ENCODE measurements around the gene VDR. TPM values are rescaled to one million over a fixed set of nuclear protein-coding genes. Genes with fewer than 3 reads are reported as not detected.

VDR gene
- total RNA-seq, 1 experiment from 2014 or later = 9.5 TPM

DNA sequence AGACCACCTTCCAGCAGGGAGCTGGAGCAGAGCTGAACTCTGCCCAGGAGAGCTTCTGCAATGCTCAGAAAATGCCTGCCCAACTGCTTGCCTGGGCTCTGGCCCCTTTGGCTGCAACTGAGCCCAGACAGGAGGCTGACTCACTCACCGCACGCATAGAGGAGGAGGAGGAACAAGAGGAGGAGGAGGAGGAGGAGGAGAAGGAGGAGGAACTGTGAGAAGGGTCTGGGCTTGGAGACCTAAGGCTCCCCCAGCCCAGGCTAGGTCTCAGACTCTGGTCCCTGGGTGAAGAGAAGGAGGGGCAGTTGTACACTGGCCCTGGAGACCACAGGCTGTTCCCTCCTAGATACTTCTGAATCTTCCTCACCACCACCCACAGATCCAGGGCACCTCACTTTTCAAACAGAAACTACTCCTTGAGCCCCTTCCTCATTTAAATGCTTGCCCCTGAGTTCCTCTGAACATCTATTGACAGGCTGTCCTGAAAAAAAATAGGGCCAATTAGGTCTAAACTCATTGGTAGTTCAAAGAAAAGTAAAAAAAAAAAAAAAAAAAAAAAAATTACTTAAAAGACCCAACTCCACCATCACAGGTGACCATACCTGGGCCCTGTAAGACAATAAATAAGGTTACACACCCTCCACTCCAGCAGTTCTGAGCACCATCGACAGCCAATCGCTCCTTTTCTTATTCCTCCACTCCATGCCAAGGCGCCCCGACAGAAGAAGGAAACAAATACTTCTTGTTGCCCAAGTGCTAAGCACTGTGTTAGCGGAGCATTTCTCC is 674 bp downstream of the VDR start (continued):
- TF ChIP-seq, protein P1, sequence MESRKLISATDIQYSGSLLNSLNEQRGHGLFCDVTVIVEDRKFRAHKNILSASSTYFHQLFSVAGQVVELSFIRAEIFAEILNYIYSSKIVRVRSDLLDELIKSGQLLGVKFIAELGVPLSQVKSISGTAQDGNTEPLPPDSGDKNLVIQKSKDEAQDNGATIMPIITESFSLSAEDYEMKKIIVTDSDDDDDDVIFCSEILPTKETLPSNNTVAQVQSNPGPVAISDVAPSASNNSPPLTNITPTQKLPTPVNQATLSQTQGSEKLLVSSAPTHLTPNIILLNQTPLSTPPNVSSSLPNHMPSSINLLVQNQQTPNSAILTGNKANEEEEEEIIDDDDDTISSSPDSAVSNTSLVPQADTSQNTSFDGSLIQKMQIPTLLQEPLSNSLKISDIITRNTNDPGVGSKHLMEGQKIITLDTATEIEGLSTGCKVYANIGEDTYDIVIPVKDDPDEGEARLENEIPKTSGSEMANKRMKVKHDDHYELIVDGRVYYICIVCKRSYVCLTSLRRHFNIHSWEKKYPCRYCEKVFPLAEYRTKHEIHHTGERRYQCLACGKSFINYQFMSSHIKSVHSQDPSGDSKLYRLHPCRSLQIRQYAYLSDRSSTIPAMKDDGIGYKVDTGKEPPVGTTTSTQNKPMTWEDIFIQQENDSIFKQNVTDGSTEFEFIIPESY (IDR thresholded peaks at IDR 0.05; ENCODE audit: extremely low read depth, insufficient replicate concordance, low read length) = no peak

DNA sequence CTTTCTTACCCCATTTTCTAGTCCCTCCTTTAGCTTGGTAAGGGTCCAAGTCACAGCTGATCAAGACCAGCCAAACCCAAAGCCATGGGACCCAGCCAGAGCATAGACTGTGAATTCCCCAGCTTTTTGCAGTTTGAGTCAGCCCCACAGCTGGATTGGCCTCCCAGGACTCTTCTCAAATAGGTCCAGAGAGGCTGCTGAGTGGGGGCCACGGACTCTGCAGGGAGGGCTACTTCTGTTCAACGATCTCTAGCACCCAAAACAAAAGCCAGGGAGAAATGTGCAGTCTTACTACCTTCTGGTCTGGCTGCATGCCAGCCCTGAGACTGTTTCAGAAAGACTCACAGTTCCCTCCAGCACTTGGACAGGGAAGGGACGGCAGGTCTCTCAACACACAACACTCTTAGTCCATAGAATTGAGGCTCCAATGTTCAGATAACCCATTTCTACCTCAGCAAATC is 1.6 kb downstream of the VDR start:
- CTCF ChIA-PET = no interaction called here
- Histone ChIP-seq H3K4me1 (ENCODE audit: control insufficient read depth in 1 of 2, insufficient read depth in 2 of 2, low read length in 2 of 2) (peaks cover 18 to 51% of the 10 kb centered on the region in 2 experiments), H4K20me1 (ENCODE audit: insufficient read depth) (no peaks in the 10 kb centered on the region), H3K9me2 (ENCODE audit: insufficient read depth) (no peaks in the 10 kb centered on the region), H3K9me3 (ENCODE audit: control insufficient read depth in 1 of 2, insufficient read depth in 1 of 2, low read depth in 1 of 2, low read length in 2 of 2) (no peaks in the 10 kb centered on the region), H3K36me3 (ENCODE audit: control insufficient read depth in 1 of 2, insufficient read depth in 2 of 2, low read length in 2 of 2) (no peaks in the 10 kb centered on the region), H3K27me3 (ENCODE audit: insufficient read depth, low read length) (no peaks in the 10 kb centered on the region), H3K4me2 (ENCODE audit: low read length) (peak overlapping the region; percentile 92), H3K79me2 (ENCODE audit: insufficient read depth, low read length) (peaks cover 8% of the 10 kb centered on the region; the same call in 1 of the 2 replicates), H3K27ac (ENCODE audit: low read depth, low read length) (peak overlapping the region; percentile 48; the same call in 1 of the 2 replicates), H3K9ac (ENCODE audit: low read length) (peak overlapping the region; percentile 72), H3K4me3 (replicated peaks in 1 of 2; ENCODE audit: low read depth in 1 of 2, low read length in 2 of 2) (peak overlapping the region; percentile 39 to 60), H2AFZ (ENCODE audit: low read depth, low read length, poor library complexity, severe bottlenecking) (no peak overlapping the region)
- DNase-seq (ENCODE audit: low read depth, low spot score) = no peak
- ATAC-seq = no peak
- BruUV-seq (replicated peaks) = no TSS peak
- RAD21 ChIA-PET (ENCODE audit: low non-redundant PET in 1 of 2, low total read pairs in 2 of 2, uncharacterized antibody in 2 of 2, unreplicated experiment in 2 of 2) = no interaction called here
- POLR2A ChIA-PET = no interaction called here
- intact Hi-C loops (cut with micrococcal nuclease) = loop anchor here (5.0 kb wide), 1 partner anchor 284 kb away; no protein-coding TSS in a partner anchor
- TF ChIP-seq, protein P2, sequence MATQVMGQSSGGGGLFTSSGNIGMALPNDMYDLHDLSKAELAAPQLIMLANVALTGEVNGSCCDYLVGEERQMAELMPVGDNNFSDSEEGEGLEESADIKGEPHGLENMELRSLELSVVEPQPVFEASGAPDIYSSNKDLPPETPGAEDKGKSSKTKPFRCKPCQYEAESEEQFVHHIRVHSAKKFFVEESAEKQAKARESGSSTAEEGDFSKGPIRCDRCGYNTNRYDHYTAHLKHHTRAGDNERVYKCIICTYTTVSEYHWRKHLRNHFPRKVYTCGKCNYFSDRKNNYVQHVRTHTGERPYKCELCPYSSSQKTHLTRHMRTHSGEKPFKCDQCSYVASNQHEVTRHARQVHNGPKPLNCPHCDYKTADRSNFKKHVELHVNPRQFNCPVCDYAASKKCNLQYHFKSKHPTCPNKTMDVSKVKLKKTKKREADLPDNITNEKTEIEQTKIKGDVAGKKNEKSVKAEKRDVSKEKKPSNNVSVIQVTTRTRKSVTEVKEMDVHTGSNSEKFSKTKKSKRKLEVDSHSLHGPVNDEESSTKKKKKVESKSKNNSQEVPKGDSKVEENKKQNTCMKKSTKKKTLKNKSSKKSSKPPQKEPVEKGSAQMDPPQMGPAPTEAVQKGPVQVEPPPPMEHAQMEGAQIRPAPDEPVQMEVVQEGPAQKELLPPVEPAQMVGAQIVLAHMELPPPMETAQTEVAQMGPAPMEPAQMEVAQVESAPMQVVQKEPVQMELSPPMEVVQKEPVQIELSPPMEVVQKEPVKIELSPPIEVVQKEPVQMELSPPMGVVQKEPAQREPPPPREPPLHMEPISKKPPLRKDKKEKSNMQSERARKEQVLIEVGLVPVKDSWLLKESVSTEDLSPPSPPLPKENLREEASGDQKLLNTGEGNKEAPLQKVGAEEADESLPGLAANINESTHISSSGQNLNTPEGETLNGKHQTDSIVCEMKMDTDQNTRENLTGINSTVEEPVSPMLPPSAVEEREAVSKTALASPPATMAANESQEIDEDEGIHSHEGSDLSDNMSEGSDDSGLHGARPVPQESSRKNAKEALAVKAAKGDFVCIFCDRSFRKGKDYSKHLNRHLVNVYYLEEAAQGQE (IDR thresholded peaks at IDR 0.05; ENCODE audit: low read depth) = no peak
- TF ChIP-seq CBX3 (IDR thresholded peaks at IDR 0.05; ENCODE audit: low read depth) (no peak), EGR1 (IDR thresholded peaks at IDR 0.05; ENCODE audit: low read depth) (no peak), POLR2AphosphoS5 (IDR thresholded peaks at IDR 0.05; ENCODE audit: low read depth, low read length) (no peak), POLR2A (IDR thresholded peaks at IDR 0.05; ENCODE audit: borderline replicate concordance, extremely low read depth, insufficient read depth, insufficient read length) (no peak), EZH2 (IDR thresholded peaks at IDR 0.05) (no peak), EZH2phosphoT487 (IDR thresholded peaks at IDR 0.05; ENCODE audit: borderline replicate concordance) (no peak), ZFX (IDR thresholded peaks at IDR 0.05) (no peak), FOSL1 (IDR thresholded peaks at IDR 0.05; ENCODE audit: low read depth) (no peak), RAD21 (IDR thresholded peaks at IDR 0.05; ENCODE audit: low read depth) (no peak)
- TF ChIP-seq, protein P1 (IDR thresholded peaks at IDR 0.05; ENCODE audit: extremely low read depth, insufficient replicate concordance, low read length) = no peak
- TF ChIP-seq, protein P3, sequence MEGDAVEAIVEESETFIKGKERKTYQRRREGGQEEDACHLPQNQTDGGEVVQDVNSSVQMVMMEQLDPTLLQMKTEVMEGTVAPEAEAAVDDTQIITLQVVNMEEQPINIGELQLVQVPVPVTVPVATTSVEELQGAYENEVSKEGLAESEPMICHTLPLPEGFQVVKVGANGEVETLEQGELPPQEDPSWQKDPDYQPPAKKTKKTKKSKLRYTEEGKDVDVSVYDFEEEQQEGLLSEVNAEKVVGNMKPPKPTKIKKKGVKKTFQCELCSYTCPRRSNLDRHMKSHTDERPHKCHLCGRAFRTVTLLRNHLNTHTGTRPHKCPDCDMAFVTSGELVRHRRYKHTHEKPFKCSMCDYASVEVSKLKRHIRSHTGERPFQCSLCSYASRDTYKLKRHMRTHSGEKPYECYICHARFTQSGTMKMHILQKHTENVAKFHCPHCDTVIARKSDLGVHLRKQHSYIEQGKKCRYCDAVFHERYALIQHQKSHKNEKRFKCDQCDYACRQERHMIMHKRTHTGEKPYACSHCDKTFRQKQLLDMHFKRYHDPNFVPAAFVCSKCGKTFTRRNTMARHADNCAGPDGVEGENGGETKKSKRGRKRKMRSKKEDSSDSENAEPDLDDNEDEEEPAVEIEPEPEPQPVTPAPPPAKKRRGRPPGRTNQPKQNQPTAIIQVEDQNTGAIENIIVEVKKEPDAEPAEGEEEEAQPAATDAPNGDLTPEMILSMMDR (IDR thresholded peaks at IDR 0.05 in 2 of 3, conservative IDR thresholded peaks at IDR 0.05 in 1 of 3; ENCODE audit: borderline replicate concordance in 1 of 3, insufficient read depth in 1 of 3, low read depth in 2 of 3, low read length in 2 of 3) = no peak
- TF ChIP-seq, protein P4, sequence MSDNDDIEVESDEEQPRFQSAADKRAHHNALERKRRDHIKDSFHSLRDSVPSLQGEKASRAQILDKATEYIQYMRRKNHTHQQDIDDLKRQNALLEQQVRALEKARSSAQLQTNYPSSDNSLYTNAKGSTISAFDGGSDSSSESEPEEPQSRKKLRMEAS (IDR thresholded peaks at IDR 0.05) = no peak

Measured in HCT116 (cell line).